ACHN (cell line): ENCODE results near the gene GLDN.

Experiments used
- DNase-seq: peaks from one replicate; pipeline ENCODE4 v3.0.0-alpha.2; 2015
- in situ Hi-C: cut with HindIII; loops from 2 replicates; pipeline ENCODE4 v1.10.0; 2017; ENCODE audit warnings: low sequenced_read_pairs, low pct_ligation_motif_present, low pct_unique_long_range_greater_than_20kb

Gene GLDN

DNA sequence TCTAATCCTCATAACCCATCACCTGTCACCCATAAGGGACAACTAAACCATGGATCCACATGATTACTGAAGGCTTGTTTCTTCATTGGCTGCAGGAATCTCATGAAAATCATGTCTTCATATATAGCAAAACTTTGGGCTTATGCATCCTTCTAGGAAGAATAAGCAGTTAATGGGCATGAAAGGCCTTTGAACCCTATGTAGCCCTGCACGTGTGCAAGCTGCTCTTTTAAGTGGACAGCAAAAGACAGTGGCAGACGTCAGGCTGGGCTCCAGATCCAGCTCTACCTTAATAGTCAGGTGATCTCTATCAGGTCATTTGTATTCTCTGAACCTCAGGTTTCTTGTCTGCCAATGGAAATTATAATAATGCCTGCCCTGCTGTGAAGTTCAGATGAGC lies 21.9 kb upstream of the GLDN start:
- in situ Hi-C loops: no loop called here
- no peak for DNase-seq

GRCh38 chr15:51320843-51321242 lies 20.6 kb upstream of the GLDN start:
- no peak for DNase-seq

DNA sequence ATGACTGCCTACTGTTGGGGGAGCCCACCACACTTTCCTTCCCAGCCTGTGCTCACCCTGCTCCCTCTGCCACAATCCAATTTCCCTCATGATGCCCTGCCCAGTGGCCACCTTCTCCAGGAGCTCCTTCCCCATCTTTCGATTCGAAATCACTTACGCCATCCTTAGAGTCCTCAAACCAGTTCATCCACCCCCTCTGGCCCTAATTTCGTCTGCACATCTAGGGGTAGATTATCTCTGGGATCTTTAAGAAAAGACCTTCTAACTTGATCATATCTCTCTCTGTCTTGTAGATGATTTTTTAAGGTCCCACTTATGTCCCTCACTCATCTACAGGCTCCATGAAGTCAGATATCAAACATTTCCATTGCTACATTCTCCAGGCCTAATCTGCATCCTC lies 20.1 kb upstream of the GLDN start:
- no peak for DNase-seq
- in situ Hi-C loops: no loop called here

More at GRCh38 chr15:51320843-51321242, 20.6 kb upstream of the GLDN start:
- in situ Hi-C loops: no loop called here

GRCh38 chr15:51322621-51323296 lies 18.7 kb upstream of the GLDN start:
- in situ Hi-C loops: no loop called here

GRCh38 chr15:51323749-51324148 lies 17.7 kb upstream of the GLDN start:
- in situ Hi-C loops: no loop called here
- no peak for DNase-seq

More at GRCh38 chr15:51322621-51323296, 18.7 kb upstream of the GLDN start:
- no peak for DNase-seq

DNA sequence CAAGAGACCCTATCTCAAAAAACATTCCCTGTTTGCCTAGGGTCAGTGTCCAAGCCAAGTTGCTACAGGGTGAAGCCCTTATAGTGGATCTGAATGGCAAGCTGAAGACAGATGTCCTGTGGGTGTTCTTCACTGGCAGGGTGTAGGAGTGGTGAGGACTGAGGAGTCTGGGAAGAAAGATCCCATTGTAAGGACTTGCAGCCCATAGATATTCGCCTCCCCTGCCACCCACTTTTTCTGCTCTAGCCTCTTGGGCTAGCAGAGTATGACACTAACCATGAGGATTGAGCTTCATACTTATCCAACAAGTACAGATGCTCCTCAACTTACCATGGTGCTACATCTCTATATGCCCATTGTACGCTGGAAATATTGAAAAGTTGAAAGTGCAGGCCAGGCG lies 16.3 kb upstream of the GLDN start:
- in situ Hi-C loops: no loop called here

DNA sequence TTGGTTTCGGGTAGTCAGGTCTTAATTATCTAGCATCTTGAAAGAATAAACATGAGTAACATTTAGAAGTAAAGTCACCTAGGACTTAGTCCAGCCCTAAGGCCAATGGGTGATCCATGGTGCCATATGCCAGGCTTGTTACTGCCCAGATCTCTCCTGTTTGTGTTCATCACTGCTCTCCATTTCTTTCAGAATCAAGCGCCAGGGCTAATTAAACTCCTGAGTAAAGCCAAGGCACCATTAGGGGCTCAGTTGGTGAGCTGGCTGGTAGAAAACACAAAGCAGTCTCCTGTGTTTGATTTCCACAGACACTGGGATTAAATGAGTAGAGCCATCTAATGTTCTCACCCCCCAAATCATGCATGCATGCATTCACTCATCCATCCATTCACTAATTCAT lies 14.4 kb upstream of the GLDN start:
- DNase-seq: no peak
- in situ Hi-C loops: no loop called here

More for the DNA sequence above, 16.3 kb upstream of the GLDN start:
- DNase-seq: no peak

DNA sequence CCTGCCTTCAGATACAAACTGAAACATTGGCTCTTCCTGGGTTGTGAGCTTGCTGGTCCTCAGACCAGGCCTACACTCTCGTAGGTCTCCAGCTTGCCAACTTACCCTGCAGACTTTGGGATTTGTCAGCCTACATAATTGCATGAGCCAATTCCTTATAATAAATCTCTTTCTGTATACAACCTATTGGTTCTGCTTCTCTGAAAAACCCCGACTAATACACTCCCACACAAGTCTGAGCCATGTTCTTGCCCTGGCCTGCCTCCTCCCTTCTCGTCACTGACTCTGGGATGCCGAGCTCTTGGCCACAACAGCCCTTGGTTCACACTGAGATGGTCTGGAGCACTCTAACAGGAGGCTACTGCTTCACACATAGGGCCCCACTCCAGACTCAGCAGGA lies 12.5 kb upstream of the GLDN start:
- in situ Hi-C loops: no loop called here
- DNase-seq: no peak

DNA sequence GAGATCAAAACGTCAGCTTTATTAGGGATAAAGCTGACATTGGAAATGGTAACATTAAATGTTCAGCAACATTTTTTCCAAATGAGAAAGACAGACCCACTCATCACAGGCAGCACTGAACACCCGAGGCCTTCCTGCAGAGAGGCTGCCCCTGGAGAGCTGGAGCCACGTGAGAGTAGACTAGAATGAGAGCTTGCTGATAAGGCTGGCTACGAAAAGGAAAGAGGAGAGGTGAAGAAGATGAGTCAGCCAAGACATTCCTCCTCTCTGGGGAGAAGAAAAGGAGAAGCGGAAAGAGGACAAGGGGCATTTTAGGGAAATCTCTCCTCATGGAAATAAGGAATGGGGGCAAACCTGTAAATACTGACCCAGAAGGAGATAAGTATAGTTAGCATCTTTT lies 10.3 kb upstream of the GLDN start:
- DNase-seq: no peak
- in situ Hi-C loops: no loop called here

DNA sequence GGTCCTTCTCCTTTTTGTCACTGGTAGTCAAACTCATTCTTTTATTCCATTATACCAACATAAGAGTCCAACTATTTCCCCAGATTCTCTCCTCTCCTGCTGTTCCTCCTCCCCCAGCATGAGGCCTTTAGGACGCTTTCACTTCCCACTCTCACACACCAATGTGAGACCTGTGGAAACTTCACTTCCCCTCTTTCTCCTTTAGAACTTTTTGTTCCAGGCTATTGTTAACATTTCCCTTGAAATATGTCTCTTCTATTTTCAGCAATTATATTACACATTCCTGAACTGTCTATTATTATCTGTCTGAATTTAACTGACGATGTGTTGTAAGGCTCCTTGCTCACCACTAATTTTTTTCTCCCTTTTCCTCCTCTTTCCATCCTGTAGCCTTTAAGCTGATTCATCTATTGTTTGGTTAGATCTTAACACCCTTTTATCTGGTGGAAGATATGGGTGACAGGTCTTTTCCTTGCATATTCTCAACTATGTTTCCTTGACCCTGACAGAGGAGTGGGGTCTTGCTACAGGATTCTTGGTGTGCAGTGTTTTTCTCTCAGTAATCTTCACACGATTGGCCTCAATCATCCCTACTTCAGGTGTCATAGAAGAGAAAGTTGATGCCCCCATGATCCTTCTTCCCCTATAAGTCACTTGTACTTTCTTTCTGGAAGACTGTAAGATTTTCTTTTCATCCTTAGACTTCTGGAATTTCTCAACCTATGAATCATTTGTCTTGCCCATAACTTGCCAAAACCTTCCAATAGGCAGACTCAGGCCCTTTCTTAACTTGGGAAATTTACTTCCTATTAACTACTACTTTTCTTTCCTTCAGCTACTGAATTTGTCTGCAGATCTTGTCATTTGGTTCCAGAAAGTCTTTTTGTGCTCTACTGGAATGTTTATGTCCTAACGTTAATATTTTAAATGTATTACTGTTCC lies 9.0 kb upstream of the GLDN start:
- in situ Hi-C loops: no loop called here

DNA sequence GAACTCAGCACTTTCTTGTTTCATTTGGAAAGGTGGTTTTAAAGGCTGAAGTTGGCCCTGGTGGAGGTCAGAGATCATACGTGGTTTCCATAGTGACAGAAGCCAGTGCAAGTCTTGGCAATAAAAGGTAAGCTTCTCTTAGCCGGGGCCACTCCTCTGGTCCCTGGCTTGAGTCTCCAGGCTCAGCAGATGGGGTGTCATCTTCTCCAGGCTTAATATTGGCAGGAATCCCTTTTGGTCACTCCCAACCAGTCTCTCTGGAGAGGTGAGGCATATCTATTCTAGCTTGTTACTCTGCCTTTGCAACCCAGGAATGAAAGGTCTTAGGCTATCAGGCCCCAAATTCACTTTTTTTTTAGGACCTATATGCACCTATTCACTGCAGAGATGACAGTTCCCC lies 7.9 kb upstream of the GLDN start:
- no peak for DNase-seq
- in situ Hi-C loops: no loop called here

More for the DNA sequence above, 9.0 kb upstream of the GLDN start:
- no peak for DNase-seq

- DNase-seq: no peak
- in situ Hi-C loops: no loop called here
Observed at GRCh38 chr15:51334011-51334451, 7.4 kb upstream of the GLDN start.

- in situ Hi-C loops: no loop called here
- DNase-seq: no peak
Observed at GRCh38 chr15:51335087-51335486, 6.4 kb upstream of the GLDN start.

DNA sequence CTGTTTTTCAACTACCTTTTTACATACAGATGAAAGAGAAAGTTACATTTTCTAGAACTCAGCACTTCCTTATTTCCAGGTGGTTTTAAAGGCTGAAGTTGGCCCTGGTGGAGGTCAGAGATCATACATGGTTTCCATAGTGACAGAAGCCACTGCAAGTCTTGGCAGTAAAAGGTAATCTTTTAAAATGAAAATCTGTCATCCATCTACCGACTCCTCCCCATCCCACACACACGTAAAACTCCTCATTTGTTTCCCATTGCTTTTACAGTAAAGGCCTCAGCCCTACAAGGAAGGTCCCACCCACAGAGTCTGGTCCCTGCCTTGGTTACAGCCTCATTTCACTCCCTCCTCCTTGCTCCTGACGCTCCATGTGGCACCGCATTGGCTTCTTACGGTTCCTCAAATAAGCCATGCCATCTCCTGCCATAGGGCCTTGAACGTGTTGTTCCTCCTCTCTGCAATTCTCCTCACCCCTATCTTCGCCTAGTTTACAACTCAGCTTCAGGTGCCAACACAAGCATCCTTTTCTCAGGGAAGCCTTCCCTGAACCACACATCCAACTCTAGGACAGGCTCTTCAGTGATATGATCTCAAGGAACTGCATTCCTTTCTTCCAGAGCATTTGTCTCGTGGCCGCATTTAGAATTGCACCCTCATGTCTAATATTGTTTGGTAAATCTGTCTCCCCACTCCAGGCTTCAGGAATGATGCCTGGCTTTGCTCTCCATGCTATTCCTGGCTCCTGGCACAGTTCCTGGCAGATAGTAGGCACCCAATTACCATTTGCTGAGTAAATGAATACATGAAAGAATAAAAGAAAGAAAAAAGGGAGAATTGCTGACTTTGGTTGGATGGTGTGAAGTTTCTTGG lies 5.7 kb upstream of the GLDN start:
- in situ Hi-C loops: no loop called here
- DNase-seq: no peak

DNA sequence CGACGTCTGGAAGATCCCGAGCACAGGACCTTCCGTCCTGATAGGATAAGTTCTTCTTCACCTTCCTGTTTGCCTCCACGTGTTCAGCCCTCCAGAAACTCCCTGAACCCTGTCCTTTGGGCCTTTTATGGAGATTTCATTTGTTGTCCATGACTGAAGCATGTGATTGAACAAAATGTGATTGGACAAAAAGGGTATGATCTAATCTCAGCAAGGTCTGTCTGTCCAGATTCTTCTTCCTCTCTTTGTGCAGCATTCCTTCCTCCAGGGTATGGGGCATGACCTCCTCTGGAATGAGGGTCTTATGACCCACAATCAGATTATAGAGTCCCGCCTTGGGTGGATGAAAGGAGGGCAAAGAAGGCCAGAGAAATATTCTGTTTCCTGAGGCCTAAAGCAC lies 3.0 kb upstream of the GLDN start, which contains the start of gene CYP19A1:
Gene CYP19A1 (minus strand): TSS at position 101 of the 400 bp plus-strand sequence. CDS start 95,684 bp downstream, outside the sequence.
- no peak for DNase-seq
- in situ Hi-C loops: no loop called here

GRCh38 chr15:51342227-51342999 lies 958 bp downstream of the GLDN start:
- in situ Hi-C loops: no loop called here
- DNase-seq: no peak

- DNase-seq: no peak
- in situ Hi-C loops: no loop called here
Observed at GRCh38 chr15:51343466-51343865, 2.0 kb downstream of the GLDN start.

DNA sequence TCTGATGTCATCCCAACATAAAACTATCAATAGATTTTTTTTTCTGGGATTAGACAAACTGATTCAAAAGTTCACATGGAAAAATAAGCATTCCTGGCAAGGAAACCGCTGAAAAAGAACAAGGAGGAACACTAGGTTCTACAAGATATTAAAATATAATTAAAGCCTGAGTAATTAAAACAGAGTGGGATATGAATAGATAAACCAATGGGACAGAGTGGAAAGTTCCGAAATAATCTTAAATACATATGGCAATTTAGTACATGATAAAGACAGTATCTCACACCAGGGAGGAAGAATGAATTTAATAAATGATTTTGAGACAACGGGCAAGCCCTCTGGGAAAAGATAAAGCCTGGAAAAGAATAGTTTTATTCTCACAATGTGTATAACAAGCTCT lies 4.7 kb downstream of the GLDN start:
- in situ Hi-C loops: no loop called here
- no peak for DNase-seq
